HepG2 (cell line): Measurements from ENCODE around the gene TTC31. TPM values are rescaled to one million over a fixed set of nuclear protein-coding genes. Genes with fewer than 3 reads are reported as not detected.

Experiments used
- ATAC-seq: fragments of 200-7000 bp; cut with Tn5 transposase; 3 replicates; pipeline ENCODE4 v1.9.1; 2020; ENCODE audit warnings: mild to moderate bottlenecking, moderate library complexity
- BruUV-seq: library from RNA; stranded (reverse); fragments of 400-500 nt; replicated peaks from 2 replicates; lab custom pipeline; 2021; lab: Mats Ljungman, UMichigan
- CTCF ChIA-PET: fragments of 300-600 bp; formaldehyde crosslinking; extraction: SDS; loops from one replicate; lab custom pipeline; 2021; ENCODE audit warnings: low total read pairs, inconsistent platforms, low intra/inter-chr PET ratio; lab: Yijun Ruan, JAX
- POLR2A ChIA-PET: fragments of 350-600 bp; sonication (Branson Sonifier 250); formaldehyde crosslinking; loops from one replicate; lab custom pipeline; 2020; ENCODE audit warnings: antibody characterized with exemption, inconsistent platforms; lab: Yijun Ruan, JAX
- DNase-seq: peaks from one replicate; pipeline ENCODE4 v3.0.0-alpha.2; 2015; ENCODE audit warnings: low spot score
- FAIRE-seq: peaks from 3 replicates; lab custom pipeline; 2011; peaks lifted over from hg19 to GRCh38; lab: Jason Lieb, UNC
- H2AFZ ChIP-seq: one replicate; pipeline ENCODE4 v1.6.1; 2011; ENCODE audit warnings: low read length, inconsistent platforms
- H3K27ac ChIP-seq: fragments of 300-600 bp; 3 replicates; pipeline ENCODE4 v1.8.0; 2011; ENCODE audit warnings: mixed run types, mild to moderate bottlenecking, mixed read lengths, low read length, inconsistent platforms; ENCODE audit not compliant: insufficient read depth; ENCODE audit errors: extremely low read length
- H3K27me3 ChIP-seq, 2 experiments: fragments of 200-600 bp in 1 of 2; 2 replicates in 1 of 2; 3 replicates in 1 of 2; pipeline versions ENCODE4 v1.6.0 to v1.8.0; 2011; ENCODE audit warnings: low read length in 2 of 2, mild to moderate bottlenecking in 2 of 2, moderate library complexity in 2 of 2, inconsistent platforms in 1 of 2; ENCODE audit not compliant: insufficient read depth in 2 of 2, control insufficient read depth in 1 of 2
- H3K36me3 ChIP-seq, 2 experiments: fragments of 200-600 bp in 1 of 2; replicated peaks in 1 of 2; 2 replicates in 1 of 2; 3 replicates in 1 of 2; pipeline versions ENCODE4 v1.5.1 to v1.8.0; 2011; ENCODE audit warnings: low read length in 2 of 2, inconsistent platforms in 1 of 2; ENCODE audit not compliant: insufficient read depth in 2 of 2, control insufficient read depth in 1 of 2
- H3K4me1 ChIP-seq: 2 replicates; pipeline ENCODE4 v1.5.1; 2012; ENCODE audit warnings: low read length, inconsistent platforms; ENCODE audit not compliant: insufficient read depth
- H3K4me2 ChIP-seq: 2 replicates; pipeline ENCODE4 v1.6.0; 2011; ENCODE audit warnings: low read depth, low read length, inconsistent platforms
- H3K4me3 ChIP-seq, 3 experiments: fragments of 200-600 bp in 1 of 3; sonication (generic), shearing (Covaris generic) in 1 of 3; replicated peaks in 1 of 3; 2 replicates each; pipeline ENCODE4 v1.5.1; 2011 to 2016; ENCODE audit warnings: low read length in 3 of 3, inconsistent platforms in 2 of 3, low read depth in 2 of 3, mild to moderate bottlenecking in 2 of 3, control low read depth in 1 of 3, mixed read lengths in 1 of 3; ENCODE audit not compliant: insufficient read depth in 1 of 3
- H3K79me2 ChIP-seq: one replicate; pipeline ENCODE4 v1.6.1; 2011; ENCODE audit warnings: low read length, inconsistent platforms; ENCODE audit not compliant: insufficient read depth
- H3K9ac ChIP-seq: 2 replicates; pipeline ENCODE4 v1.6.0; 2011; ENCODE audit warnings: mild to moderate bottlenecking, low read depth, low read length, inconsistent platforms; ENCODE audit not compliant: insufficient read depth
- H3K9me3 ChIP-seq: 2 replicates; pipeline ENCODE4 v1.5.1; 2012; ENCODE audit warnings: mild to moderate bottlenecking, low read length
- H4K20me1 ChIP-seq: 2 replicates; pipeline ENCODE4 v1.6.0; 2011; ENCODE audit warnings: inconsistent platforms, mild to moderate bottlenecking, low read length, moderate library complexity; ENCODE audit not compliant: insufficient read depth
- ARNTL ChIP-seq: sonication (generic); formaldehyde crosslinking; IDR thresholded peaks from 2 replicates; pipeline ENCODE4 v1.4.0; 2020; ENCODE audit warnings: mild to moderate bottlenecking, missing genetic modification reagents
- HMG20B ChIP-seq: conservative IDR thresholded peaks from 2 replicates; pipeline ENCODE4 v1.6.1; 2016; ENCODE audit warnings: missing genetic modification reagents, missing compliant biosample characterization
- NCOA2 ChIP-seq: sonication (generic); formaldehyde crosslinking; IDR thresholded peaks from 2 replicates; pipeline ENCODE4 v1.8.0; 2022; ENCODE audit warnings: inconsistent platforms
- NFYB ChIP-seq: sonication (generic); formaldehyde crosslinking; IDR thresholded peaks from 2 replicates; pipeline ENCODE4 v1.4.0; 2020; ENCODE audit warnings: missing genetic modification reagents
- PRDM10 ChIP-seq: sonication (generic); formaldehyde crosslinking; IDR thresholded peaks from 2 replicates; pipeline ENCODE4 v1.4.0; 2020; ENCODE audit warnings: low read depth, missing genetic modification reagents
- RNF219 ChIP-seq: sonication (generic); formaldehyde crosslinking; IDR thresholded peaks from 2 replicates; pipeline ENCODE4 v1.5.0; 2020; ENCODE audit warnings: mild to moderate bottlenecking, missing genetic modification reagents
- SAP130 ChIP-seq: IDR thresholded peaks from 2 replicates; pipeline ENCODE4 v1.6.1; 2016; ENCODE audit warnings: low read depth
- SCMH1 ChIP-seq: sonication (generic); formaldehyde crosslinking; IDR thresholded peaks from 2 replicates; pipeline ENCODE4 v1.9.0; 2021; ENCODE audit warnings: missing genetic modification reagents, mild to moderate bottlenecking, borderline replicate concordance
- SMC3 ChIP-seq: IDR thresholded peaks from 2 replicates; pipeline ENCODE4 v1.6.1; 2011; ENCODE audit warnings: low read length, improper control_type of control experiment
- SP1 ChIP-seq, 2 experiments: fragments of 450-650 bp in 1 of 2; sonication (generic) in 1 of 2; formaldehyde crosslinking in 1 of 2; IDR thresholded peaks; 2 replicates each; pipeline versions ENCODE4 v1.4.0 to v1.6.1; 2016 to 2020; ENCODE audit warnings: missing genetic modification reagents in 1 of 2
- TEAD3 ChIP-seq: optimal IDR thresholded peaks from 2 replicates; pipeline ENCODE3; 2016; ENCODE audit warnings: borderline replicate concordance
- TP53 ChIP-seq: sonication (generic); formaldehyde crosslinking; conservative IDR thresholded peaks from 2 replicates; pipeline ENCODE4 v1.4.0; 2020; ENCODE audit warnings: missing genetic modification reagents
- TRIM24 ChIP-seq: sonication (generic); formaldehyde crosslinking; IDR thresholded peaks from 2 replicates; pipeline ENCODE4 v1.8.0; 2022; ENCODE audit warnings: mild to moderate bottlenecking, missing genetic modification reagents
- ZFP36L1 ChIP-seq: sonication (generic); formaldehyde crosslinking; IDR thresholded peaks from 2 replicates; pipeline ENCODE4 v1.8.0; 2022; ENCODE audit warnings: mild to moderate bottlenecking, missing genetic modification reagents, moderate library complexity
- ZNF230 ChIP-seq: sonication (generic); formaldehyde crosslinking; IDR thresholded peaks from 2 replicates; pipeline ENCODE4 v1.4.0; 2020; ENCODE audit warnings: mild to moderate bottlenecking, missing genetic modification reagents
- ZNF33B ChIP-seq: sonication (generic); formaldehyde crosslinking; IDR thresholded peaks from 2 replicates; pipeline ENCODE4 v1.5.1; 2020; ENCODE audit warnings: mild to moderate bottlenecking, missing genetic modification reagents
- ZNF501 ChIP-seq: sonication (generic); formaldehyde crosslinking; IDR thresholded peaks from 2 replicates; pipeline ENCODE4 v1.5.1; 2020; ENCODE audit warnings: mild to moderate bottlenecking, moderate library complexity, missing genetic modification reagents
- ZNF530 ChIP-seq: sonication (generic); formaldehyde crosslinking; IDR thresholded peaks from 2 replicates; pipeline ENCODE4 v1.5.0; 2020; ENCODE audit warnings: low read depth, mild to moderate bottlenecking, missing genetic modification reagents
- WGBS: methylation state at CpG from one replicate; pipeline ENCODE4 v1.1.6; 2017; ENCODE audit warnings: low lambda C conversion rate; 5-methylcytosine and 5-hydroxymethylcytosine counted together
- in situ Hi-C: cut with HindIII; loops from 2 replicates; pipeline ENCODE4 v1.10.0; 2017; ENCODE audit warnings: low pct_unique_long_range_greater_than_20kb; ENCODE audit not compliant: extremely low pct_ligation_motif_present
- intact Hi-C: fragments of 100-400 bp; cut with micrococcal nuclease; formaldehyde crosslinking; loops from one replicate; pipeline ENCODE4 v1.10.0; 2022; ENCODE audit not compliant: unreplicated experiment
- polyA plus RNA-seq, 8 experiments: library from polyadenylated mRNA; depleted of rRNA in 3 of 8; stranded (reverse) in 7 of 8; unstranded in 1 of 8; fragments of >200 nt; fragmentation: Illumina TruSeq in 4 of 8; extraction: Trizol in 4 of 8; gene quantifications; 2 replicates each; pipeline versions ENCODE4 v1.2.1 to v1.2.3, GENCODE V29; 2011 to 2016; ENCODE audit warnings: low read depth in 4 of 8, missing spikeins in 1 of 8, mixed read lengths in 1 of 8; ENCODE audit not compliant: insufficient read depth in 1 of 8
- total RNA-seq, 5 experiments: library from RNA; depleted of rRNA; stranded (reverse); fragments of >200 nt; fragmentation: Illumina TruSeq; extraction: Trizol; gene quantifications; 2 replicates each; pipeline ENCODE4 v1.2.3, GENCODE V29; 2016; ENCODE audit warnings: low read depth in 1 of 5

Gene TTC31
- total and polyA plus RNA-seq, 2 of the 13 experiments (the other 11 are each of a cell fraction or from before 2014, with no cell fraction given): 28.3 to 39.5 TPM

- CTCF ChIA-PET: no interaction called here
- H3K4me3 ChIP-seq: peak overlapping the region; percentile 43 to 63 (median 62)
- TF ChIP-seq TRIM24 (CRISPR knock-in tag) (no peak), TEAD3 (peak; percentile 7), ZFP36L1 (CRISPR knock-in tag) (no peak), SP1 (IDR thresholded peaks at IDR 0.05) (no peak), SP1 (CRISPR knock-in tag; IDR thresholded peaks at IDR 0.05) (peak; percentile 10; the same call in 1 of the 2 replicates), ZNF33B (peak; percentile 48; the same call in 1 of the 2 replicates), SAP130 (peak; percentile 23), ZNF230 (CRISPR knock-in tag) (no peak), ARNTL (no peak), ZNF501 (CRISPR knock-in tag) (peak; percentile 29; the same call in 1 of the 2 replicates), ZNF530 (CRISPR knock-in tag) (no peak), SCMH1 (CRISPR knock-in tag) (no peak), NFYB (CRISPR knock-in tag) (no peak), SMC3 (no peak), TP53 (CRISPR knock-in tag) (no peak), RNF219 (CRISPR knock-in tag) (no peak), HMG20B (CRISPR knock-in tag) (0 out of 2 replicates have a peak, but pooled peaks have one; percentile 8), NCOA2 (CRISPR knock-in tag) (peak; percentile 23; the same call in 1 of the 2 replicates), PRDM10 (CRISPR knock-in tag) (no peak)
Measured at GRCh38 chr2:74512744-74513604, 30.1 kb downstream of the TTC31 start.

More at GRCh38 chr2:74512744-74513604, 30.1 kb downstream of the TTC31 start:
- Histone ChIP-seq H3K4me2 (peak overlapping the region; percentile 75), H3K27ac (peak overlapping the region; percentile 36), H2AFZ (no peak overlapping the region), H3K9ac (peak overlapping the region; percentile 68), H4K20me1 (no peaks in the 10 kb centered on the region), H3K4me1 (peaks cover 54% of the 10 kb centered on the region), H3K27me3 (no peaks in the 10 kb centered on the region), H3K79me2 (no peaks in the 10 kb centered on the region), H3K36me3 (peaks cover 0 to 3% of the 10 kb centered on the region in 2 experiments; a peak in 3 of 5 replicates), H3K9me3 (no peaks in the 10 kb centered on the region)
- WGBS: 6% methylated on average over 13 of the region's 36 CpGs
- POLR2A ChIA-PET: interaction anchor here (1.0 to 2.4 kb wide), 6 partner anchors 9 to 31 kb away, joined by 3 to 31 read pairs (median 12); partner anchors contain the start of genes AUP1, CCDC142, DQX1 and HTRA2
- no peak for FAIRE-seq
- ATAC-seq: peak; percentile 52
- intact Hi-C loops (no loop called here), in situ Hi-C loops (no loop called here)
- peak; percentile 51 for DNase-seq
- no TSS peak for BruUV-seq
